GM18508 (cell line): ENCODE results near the gene RNU1-1.
"Not testable (repeated sequence)": the region's sequence is repeated elsewhere in the genome, so short reads cannot be mapped to it uniquely, and the experiment has no call there.

Experiments
- ATAC-seq: cut with Tn5 transposase; IDR thresholded peaks from one replicate; pipeline ENCODE4 v1.9.1; 2021; ENCODE audit warnings: moderate number of reproducible peaks; ENCODE audit not compliant: insufficient read depth, unreplicated experiment

The RNU1-1 gene

GRCh38 chr1:16514107-16515055, at the start of gene RNU1-1:
Gene RNU1-1, minus strand, starts transcription at chr1:16514285.
- not testable (repeated sequence) for ATAC-seq

GRCh38 chr1:16561035-16561434, 47.0 kb upstream of the RNU1-1 start:
- not testable (repeated sequence) for ATAC-seq

GRCh38 chr1:16560498-16560897, 46.4 kb upstream of the RNU1-1 start:
- ATAC-seq: not testable (repeated sequence)

- ATAC-seq: not testable (repeated sequence)
These were observed 45.6 kb upstream of the RNU1-1 start for GRCh38 chr1:16559688-16560087.

- ATAC-seq: not testable (repeated sequence)
These were observed 42.9 kb upstream of the RNU1-1 start for GRCh38 chr1:16557034-16557433.

- not testable (repeated sequence) for ATAC-seq
These were observed 39.2 kb upstream of the RNU1-1 start for GRCh38 chr1:16553244-16553643.

- not testable (repeated sequence) for ATAC-seq
These were observed 36.3 kb upstream of the RNU1-1 start for GRCh38 chr1:16550212-16550918.

- not testable (repeated sequence) for ATAC-seq
These were observed 35.5 kb upstream of the RNU1-1 start for GRCh38 chr1:16549545-16549944.

- not testable (repeated sequence) for ATAC-seq
These were observed 33.6 kb upstream of the RNU1-1 start for GRCh38 chr1:16547502-16548241.

- not testable (repeated sequence) for ATAC-seq
These were observed 31.6 kb upstream of the RNU1-1 start for GRCh38 chr1:16545682-16546095.

- ATAC-seq: not testable (repeated sequence)
These were observed 26.4 kb upstream of the RNU1-1 start for GRCh38 chr1:16540421-16540893.

- not testable (repeated sequence) for ATAC-seq
These were observed 23.4 kb upstream of the RNU1-1 start for GRCh38 chr1:16537528-16537927.

- ATAC-seq: not testable (repeated sequence)
These were observed 22.7 kb upstream of the RNU1-1 start for GRCh38 chr1:16536796-16537195.

GRCh38 chr1:16535898-16536297, 21.8 kb upstream of the RNU1-1 start:
- ATAC-seq: not testable (repeated sequence)

- not testable (repeated sequence) for ATAC-seq
These were observed 21.4 kb upstream of the RNU1-1 start for GRCh38 chr1:16535487-16535886.

- ATAC-seq: not testable (repeated sequence)
These were observed 20.9 kb upstream of the RNU1-1 start for GRCh38 chr1:16534829-16535456.

- not testable (repeated sequence) for ATAC-seq
These were observed 20.2 kb upstream of the RNU1-1 start for GRCh38 chr1:16534239-16534828.

- not testable (repeated sequence) for ATAC-seq
These were observed 18.3 kb upstream of the RNU1-1 start for GRCh38 chr1:16532235-16532991.

GRCh38 chr1:16528338-16528737, 14.3 kb upstream of the RNU1-1 start:
- not testable (repeated sequence) for ATAC-seq
